Upper lobe of left lung (tissue), 6 donors: ENCODE data around the gene GPR179. TPM values are rescaled to one million over a fixed set of nuclear protein-coding genes. Genes with fewer than 3 reads are reported as not detected.

Source experiments
- ATAC-seq, 2 donors: fragments of 200-7000 bp; cut with Tn5 transposase; one replicate each; pipeline ENCODE4 v1.9.1; 2022; ENCODE audit warnings: mild to moderate bottlenecking in 2 of 2, moderate library complexity in 2 of 2; ENCODE audit not compliant: low FRiP score in 2 of 2
- DNase-seq, 2 donors: peaks; one replicate each; pipeline ENCODE4 v3.0.0-alpha.2; 2019 to 2020
- H3K27ac ChIP-seq, 4 donors: fragments of 200-600 bp; sonication (generic); one replicate each; pipeline ENCODE4 v1.5.1; 2016 to 2019
- H3K27me3 ChIP-seq, 4 donors: fragments of 200-600 bp; sonication (generic); one replicate each; pipeline ENCODE4 v1.5.1; 2017 to 2019
- H3K36me3 ChIP-seq, 4 donors: fragments of 200-600 bp; sonication (generic); one replicate each; pipeline ENCODE4 v1.5.1; 2016 to 2019
- H3K4me1 ChIP-seq, 4 donors: fragments of 200-600 bp; sonication (generic); one replicate each; pipeline ENCODE4 v1.5.1; 2018 to 2019
- H3K4me3 ChIP-seq, 4 donors: fragments of 200-600 bp; sonication (generic); one replicate each; pipeline ENCODE4 v1.5.1; 2017 to 2019; ENCODE audit warnings: mild to moderate bottlenecking in 2 of 4, moderate library complexity in 1 of 4
- H3K9me3 ChIP-seq, 4 donors: fragments of 200-600 bp; sonication (generic); one replicate each; pipeline ENCODE4 v1.5.1; 2018 to 2019
- EP300 ChIP-seq, 4 donors: sonication (generic); formaldehyde crosslinking; IDR thresholded peaks; one replicate each; pipeline ENCODE4 v1.5.1; 2017; ENCODE audit warnings: antibody characterized with exemption in 4 of 4, control low read depth in 2 of 4
- POLR2A ChIP-seq, 4 donors: fragments of 450-650 bp; IDR thresholded peaks; one replicate each; pipeline ENCODE4 v1.5.1; 2016 to 2017; ENCODE audit warnings: antibody characterized with exemption in 4 of 4, mild to moderate bottlenecking in 2 of 4
- POLR2AphosphoS5 ChIP-seq, 2 donors: sonication (generic); formaldehyde crosslinking; IDR thresholded peaks; one replicate each; pipeline ENCODE4 v1.5.1; 2017; ENCODE audit warnings: antibody characterized with exemption in 2 of 2
- WGBS, 2 donors: methylation state at CpG; one replicate each; pipeline ENCODE4 v1.1.5; 2017 to 2018; 5-methylcytosine and 5-hydroxymethylcytosine counted together
- total RNA-seq, 6 donors: library from RNA; depleted of rRNA in 4 of 6; stranded (reverse); fragments of >200 nt in 4 of 6; gene quantifications; one replicate each; pipeline versions ENCODE4 v1.1.0 to v1.2.1, GENCODE V29; 2016 to 2021
- TF ChIP-seq, protein P1 (sequence below), 6 experiments: fragments of 450-650 bp in 4 of 6; fragments of 200-600 bp in 2 of 6; sonication (generic) in 2 of 6; IDR thresholded peaks; one replicate each; pipeline ENCODE4 v1.5.1; 2016 to 2019; ENCODE audit warnings: antibody characterized with exemption in 6 of 6
- donor health status: DM: no; HTN: no; CAD: no; lungs with moderate emphysema.
- donor health status: DM: no; HTN: yes; CAD: no; lungs with severe emphysema.

The GPR179 gene
- total RNA-seq, 6 donors from 2014 or later: under 0.01 to 0.30 (median 0.09) TPM; not detected in 1

- no peaks in the 10 kb centered on the region for H3K9me3 ChIP-seq
- ATAC-seq (no peak), DNase-seq (no peak)
- TF ChIP-seq POLR2A (IDR thresholded peaks at IDR 0.05) (no peak), POLR2AphosphoS5 (IDR thresholded peaks at IDR 0.05) (no peak), EP300 (IDR thresholded peaks at IDR 0.05) (no peak)
- TF ChIP-seq, protein P1, sequence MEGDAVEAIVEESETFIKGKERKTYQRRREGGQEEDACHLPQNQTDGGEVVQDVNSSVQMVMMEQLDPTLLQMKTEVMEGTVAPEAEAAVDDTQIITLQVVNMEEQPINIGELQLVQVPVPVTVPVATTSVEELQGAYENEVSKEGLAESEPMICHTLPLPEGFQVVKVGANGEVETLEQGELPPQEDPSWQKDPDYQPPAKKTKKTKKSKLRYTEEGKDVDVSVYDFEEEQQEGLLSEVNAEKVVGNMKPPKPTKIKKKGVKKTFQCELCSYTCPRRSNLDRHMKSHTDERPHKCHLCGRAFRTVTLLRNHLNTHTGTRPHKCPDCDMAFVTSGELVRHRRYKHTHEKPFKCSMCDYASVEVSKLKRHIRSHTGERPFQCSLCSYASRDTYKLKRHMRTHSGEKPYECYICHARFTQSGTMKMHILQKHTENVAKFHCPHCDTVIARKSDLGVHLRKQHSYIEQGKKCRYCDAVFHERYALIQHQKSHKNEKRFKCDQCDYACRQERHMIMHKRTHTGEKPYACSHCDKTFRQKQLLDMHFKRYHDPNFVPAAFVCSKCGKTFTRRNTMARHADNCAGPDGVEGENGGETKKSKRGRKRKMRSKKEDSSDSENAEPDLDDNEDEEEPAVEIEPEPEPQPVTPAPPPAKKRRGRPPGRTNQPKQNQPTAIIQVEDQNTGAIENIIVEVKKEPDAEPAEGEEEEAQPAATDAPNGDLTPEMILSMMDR (IDR thresholded peaks at IDR 0.05): no peak
- peaks cover 19 to 46% (median 39%) of the 10 kb centered on the region in 4 donors for H3K4me1 ChIP-seq
- no peaks in the 10 kb centered on the region for H3K27me3 ChIP-seq
- no peaks in the 10 kb centered on the region for H3K36me3 ChIP-seq
- WGBS, 2 donors: 55 to 69% methylated on average over 2 of the region's 2 CpGs
- no peak overlapping the region for H3K4me3 ChIP-seq
- H3K27ac ChIP-seq: no peak overlapping the region
These were observed 13.8 kb upstream of the GPR179 start for GRCh38 chr17:38357486-38358123.

GRCh38 chr17:38355251-38355650, 11.5 kb upstream of the GPR179 start:
- ATAC-seq: no peak
- Histone ChIP-seq H3K27me3 (no peaks in the 10 kb centered on the region), H3K27ac (peak overlapping the region in 1 of 4 donors; percentile 17), H3K36me3 (no peaks in the 10 kb centered on the region), H3K9me3 (no peaks in the 10 kb centered on the region), H3K4me1 (peaks cover 23 to 43% (median 39%) of the 10 kb centered on the region in 4 donors), H3K4me3 (no peak overlapping the region)
- 81 to 83% methylated on average over 4 of the region's 4 CpGs for WGBS, 2 donors
- DNase-seq: no peak
- TF ChIP-seq, protein P1 (IDR thresholded peaks at IDR 0.05): no peak
- TF ChIP-seq POLR2A (IDR thresholded peaks at IDR 0.05): no peak
- TF ChIP-seq EP300 (IDR thresholded peaks at IDR 0.05): no peak
- TF ChIP-seq POLR2AphosphoS5 (IDR thresholded peaks at IDR 0.05): no peak

GRCh38 chr17:38354466-38354865, 10.7 kb upstream of the GPR179 start:
- DNase-seq: no peak
- Histone ChIP-seq H3K4me1 (peaks cover 23 to 43% (median 39%) of the 10 kb centered on the region in 4 donors), H3K27me3 (no peaks in the 10 kb centered on the region), H3K4me3 (no peak overlapping the region), H3K9me3 (no peaks in the 10 kb centered on the region), H3K27ac (no peak overlapping the region), H3K36me3 (no peaks in the 10 kb centered on the region)
- WGBS, 2 donors: 71 to 88% methylated on average over 7 of the region's 7 CpGs
- TF ChIP-seq, protein P1 (IDR thresholded peaks at IDR 0.05): no peak
- TF ChIP-seq POLR2A (IDR thresholded peaks at IDR 0.05): no peak
- no peak for TF ChIP-seq EP300 (IDR thresholded peaks at IDR 0.05)
- no peak for TF ChIP-seq POLR2AphosphoS5 (IDR thresholded peaks at IDR 0.05)
- no peak for ATAC-seq

DNA sequence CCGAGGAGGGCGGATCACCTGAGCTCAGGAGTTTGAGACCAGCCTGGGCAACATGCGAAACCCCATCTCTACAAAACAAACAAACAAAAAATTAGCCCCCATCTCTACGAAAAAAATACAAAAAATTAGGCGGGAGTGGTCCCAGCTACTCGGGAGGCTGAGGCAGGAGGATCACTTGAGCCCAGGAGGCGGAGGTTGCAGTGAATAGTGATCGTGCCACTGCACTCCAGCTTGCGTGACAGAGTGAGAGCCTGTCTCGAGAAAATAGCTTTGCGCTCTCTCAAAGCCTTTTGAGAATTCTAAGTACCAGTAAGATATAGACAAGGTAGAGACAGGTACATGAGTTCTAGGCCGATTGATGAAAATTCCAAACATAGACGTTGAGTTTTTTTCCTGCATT, 9.9 kb upstream of the GPR179 start:
- Histone ChIP-seq H3K27ac (no peak overlapping the region), H3K4me3 (peak overlapping the region in 3 of 4 donors; percentile 79 to 97 (median 86)), H3K27me3 (no peaks in the 10 kb centered on the region), H3K4me1 (peaks cover 23 to 45% (median 33%) of the 10 kb centered on the region in 4 donors), H3K9me3 (no peaks in the 10 kb centered on the region), H3K36me3 (no peaks in the 10 kb centered on the region)
- 62 to 77% methylated on average over 13 of the region's 13 CpGs for WGBS, 2 donors
- ATAC-seq (no peak), DNase-seq (no peak)
- TF ChIP-seq POLR2AphosphoS5 (IDR thresholded peaks at IDR 0.05): no peak
- TF ChIP-seq, protein P1 (IDR thresholded peaks at IDR 0.05): no peak
- no peak for TF ChIP-seq EP300 (IDR thresholded peaks at IDR 0.05)
- TF ChIP-seq POLR2A (IDR thresholded peaks at IDR 0.05): no peak
